Tibial artery (tissue), 4 donors: ENCODE measurements around the gene PSMD12.

Experiments
- DNase-seq, 2 donors: peaks; one replicate each; pipeline ENCODE4 v3.0.0-alpha.2; 2019
- H3K27ac ChIP-seq, 2 donors: fragments of 200-600 bp; sonication (generic) in 1 of 2; 1 replicate in 1 of 2; 2 replicates in 1 of 2; pipeline ENCODE4 v1.5.1; 2018 to 2019; ENCODE audit warnings: mild to moderate bottlenecking in 1 of 2
- H3K27me3 ChIP-seq, 2 donors: fragments of 200-600 bp; sonication (generic) in 1 of 2; one replicate each; pipeline versions ENCODE4 v1.5.1 to v1.6.0; 2016 to 2019
- H3K36me3 ChIP-seq, 3 donors: fragments of 200-600 bp; sonication (generic) in 2 of 3; one replicate each; pipeline ENCODE4 v1.5.1; 2016 to 2019; ENCODE audit warnings: mild to moderate bottlenecking in 2 of 3
- H3K4me1 ChIP-seq, 4 donors: fragments of 200-600 bp; sonication (generic) in 2 of 4; 1 replicate in 3 of 4; 2 replicates in 1 of 4; pipeline ENCODE4 v1.5.1; 2016 to 2019
- H3K4me3 ChIP-seq, 2 donors: fragments of 200-600 bp; sonication (generic) in 1 of 2; 1 replicate in 1 of 2; 2 replicates in 1 of 2; pipeline ENCODE4 v1.5.1; 2018 to 2019; ENCODE audit warnings: mild to moderate bottlenecking in 2 of 2
- H3K9me3 ChIP-seq, 3 donors: fragments of 200-600 bp; sonication (generic) in 1 of 3; one replicate each; pipeline ENCODE4 v1.5.1; 2016 to 2019
- CTCF ChIP-seq, 2 experiments: fragments of 200-600 bp in 1 of 2; fragments of 450-650 bp in 1 of 2; IDR thresholded peaks; one replicate each; pipeline ENCODE4 v1.5.1; 2017 to 2019; ENCODE audit warnings: antibody characterized with exemption in 2 of 2, mild to moderate bottlenecking in 1 of 2, moderate library complexity in 1 of 2
- intact Hi-C: fragments of 100-400 bp; cut with DNase I; formaldehyde crosslinking; loops from one replicate; pipeline ENCODE4 v1.15.0; 2023; ENCODE audit warnings: low total_unique reads

The PSMD12 gene

GRCh38 chr17:67366193-67367157 lies at the start of gene PSMD12:
Gene PSMD12, minus strand, starts transcription at chr17:67366577. Its CDS starts 58 bp downstream, at chr17:67366519.
- no peaks in the 10 kb centered on the region for H3K9me3 ChIP-seq
- peaks cover 0 to under 1% (median 0%) of the 10 kb centered on the region in 3 donors for H3K36me3 ChIP-seq
- peaks cover 0 to 46% (median 28%) of the 10 kb centered on the region in 4 donors for H3K4me1 ChIP-seq
- TF ChIP-seq CTCF (IDR thresholded peaks at IDR 0.05) = peak in 1 of 2 experiments; percentile 3
- peak within 1 kb of the TSS; percentile 80 to 99 for H3K4me3 ChIP-seq
- peak; percentile 90 to 97 for DNase-seq
- intact Hi-C loops = no loop called here
- peak within 1 kb of the TSS; percentile 89 to 96 for H3K27ac ChIP-seq
- H3K27me3 ChIP-seq = no peaks in the 10 kb centered on the region

GRCh38 chr17:67415291-67415690 lies 48.9 kb upstream of the PSMD12 start:
- intact Hi-C loops = no loop called here
- no peaks in the 10 kb centered on the region for H3K4me1 ChIP-seq
- peaks cover 0 to 6% (median 0%) of the 10 kb centered on the region in 3 donors for H3K9me3 ChIP-seq
- H3K4me3 ChIP-seq = no peak overlapping the region
- no peak for TF ChIP-seq CTCF (IDR thresholded peaks at IDR 0.05)
- H3K27ac ChIP-seq = no peak overlapping the region
- no peaks in the 10 kb centered on the region for H3K36me3 ChIP-seq
- H3K27me3 ChIP-seq = no peaks in the 10 kb centered on the region
- no peak for DNase-seq

GRCh38 chr17:67414559-67414958 lies 48.2 kb upstream of the PSMD12 start:
- DNase-seq = no peak
- Histone ChIP-seq H3K27me3 (no peaks in the 10 kb centered on the region), H3K4me1 (no peaks in the 10 kb centered on the region), H3K27ac (no peak overlapping the region), H3K4me3 (no peak overlapping the region), H3K9me3 (peaks cover 0 to 6% (median 0%) of the 10 kb centered on the region in 3 donors), H3K36me3 (no peaks in the 10 kb centered on the region)
- intact Hi-C loops = no loop called here
- no peak for TF ChIP-seq CTCF (IDR thresholded peaks at IDR 0.05)

GRCh38 chr17:67414130-67414529 lies 47.8 kb upstream of the PSMD12 start:
- DNase-seq = no peak
- intact Hi-C loops = no loop called here
- Histone ChIP-seq H3K27ac (no peak overlapping the region), H3K27me3 (no peaks in the 10 kb centered on the region), H3K4me3 (no peak overlapping the region), H3K4me1 (no peaks in the 10 kb centered on the region), H3K9me3 (peaks cover 0 to 6% (median 0%) of the 10 kb centered on the region in 3 donors), H3K36me3 (no peaks in the 10 kb centered on the region)
- TF ChIP-seq CTCF (IDR thresholded peaks at IDR 0.05) = no peak

GRCh38 chr17:67413388-67413787 lies 47.0 kb upstream of the PSMD12 start:
- Histone ChIP-seq H3K27me3 (no peaks in the 10 kb centered on the region), H3K9me3 (peaks cover 0 to 6% (median 0%) of the 10 kb centered on the region in 3 donors), H3K27ac (no peak overlapping the region), H3K4me1 (no peaks in the 10 kb centered on the region), H3K36me3 (no peaks in the 10 kb centered on the region), H3K4me3 (no peak overlapping the region)
- intact Hi-C loops = no loop called here
- DNase-seq = no peak
- no peak for TF ChIP-seq CTCF (IDR thresholded peaks at IDR 0.05)
